Measurements from ENCODE around the gene VWA8.
"Not testable (repeated sequence)": the region's sequence is repeated elsewhere in the genome, so short reads cannot be mapped to it uniquely, and the experiment has no call there.

The VWA8 gene

GRCh38 chr13:41546372-41547190 is 414.3 kb downstream of the VWA8 start:
- peak; percentile 47 for DNase-seq

GRCh38 chr13:41545432-41545707 is 415.5 kb downstream of the VWA8 start:
- DNase-seq, result no peak

GRCh38 chr13:41543664-41544300 is 417.1 kb downstream of the VWA8 start:
- DNase-seq, result no peak

GRCh38 chr13:41542799-41543198 is 418.1 kb downstream of the VWA8 start:
- not testable (repeated sequence) for DNase-seq

- DNase-seq, result no peak
Observed at GRCh38 chr13:41542281-41542680, 418.6 kb downstream of the VWA8 start.

- DNase-seq, result no peak
Observed at GRCh38 chr13:41541142-41541938, 419.6 kb downstream of the VWA8 start.

GRCh38 chr13:41540240-41540639 is 420.7 kb downstream of the VWA8 start:
- not testable (repeated sequence) for DNase-seq

- DNase-seq, result no peak
Observed at GRCh38 chr13:41533266-41534052, 427.4 kb downstream of the VWA8 start.

GRCh38 chr13:41528021-41528420 is 432.9 kb downstream of the VWA8 start:
- DNase-seq, result no peak

GRCh38 chr13:41520660-41521630 is 440.0 kb downstream of the VWA8 start:
- DNase-seq, result no peak

GRCh38 chr13:41520016-41520659 is 440.8 kb downstream of the VWA8 start:
- DNase-seq, result no peak

All from stimulated activated CD8-positive, alpha-beta memory T cell treated with anti-CD3 and anti-CD28 coated beads, Interleukin-4, amount 100 ng/mL, for 48 hours (primary cell).